ENCODE measurements around the gene ARPC1B.

- TF ChIP-seq EGR1 (IDR thresholded peaks at IDR 0.05; ENCODE audit: borderline replicate concordance, low read depth, low read length) (no peak), CTCF (IDR thresholded peaks at IDR 0.05; ENCODE audit: control extremely low read depth in 1 of 3, insufficient read depth in 1 of 3, low read depth in 1 of 3, low read length in 3 of 3) (no peak), POLR2A (IDR thresholded peaks at IDR 0.05; ENCODE audit: control extremely low read depth in 1 of 2, low read depth in 2 of 2, low read length in 2 of 2) (no peak), TAF1 (IDR thresholded peaks at IDR 0.05; ENCODE audit: low read depth, low read length) (no peak), SIX5 (IDR thresholded peaks at IDR 0.05; ENCODE audit: low read depth, low read length) (no peak), NANOG (IDR thresholded peaks at IDR 0.05; ENCODE audit: insufficient read depth, low read depth, low read length, poor library complexity, severe bottlenecking) (no peak), MAFK (IDR thresholded peaks at IDR 0.05; ENCODE audit: low read depth, low read length) (no peak), RFX5 (IDR thresholded peaks at IDR 0.05; ENCODE audit: borderline replicate concordance, low read depth, low read length) (no peak), POLR2AphosphoS5 (IDR thresholded peaks at IDR 0.05; ENCODE audit: low read depth, low read length) (no peak)
These were observed 8.7 kb downstream of the ARPC1B start for GRCh38 chr7:99383203-99383602.

All from H1 (cell line).